IMR-90 (cell line): ENCODE data around the gene LRP3. TPM values are rescaled to one million over a fixed set of nuclear protein-coding genes. Genes with fewer than 3 reads are reported as not detected.
A peak's percentile ranks its signal among the peaks of the same experiment; 100 is the strongest.

Source experiments
- ATAC-seq: fragments of 200-7000 bp; cut with Tn5 transposase; 2 replicates; pipeline ENCODE4 v1.9.1; 2020; ENCODE audit warnings: low read depth, mild to moderate bottlenecking, moderate library complexity
- BruUV-seq: library from RNA; stranded (reverse); fragments of 400-500 nt; replicated peaks from 2 replicates; lab custom pipeline; 2021; lab: Mats Ljungman, UMichigan
- CTCF ChIA-PET: fragments of 300-600 bp; formaldehyde crosslinking; extraction: SDS; loops from one replicate; lab custom pipeline; 2021; ENCODE audit warnings: antibody characterized with exemption; lab: Yijun Ruan, JAX
- POLR2A ChIA-PET: fragments of 300-600 bp; sonication (Branson Sonifier 250); formaldehyde crosslinking; loops from one replicate; lab custom pipeline; 2022; ENCODE audit warnings: antibody characterized with exemption; ENCODE audit not compliant: unreplicated experiment; lab: Charles Lee
- DNase-seq: peaks from one replicate; pipeline ENCODE4 v3.0.0; 2013
- H2AFZ ChIP-seq: replicated peaks from 2 replicates; pipeline ENCODE3; 2013; ENCODE audit warnings: low read length, mild to moderate bottlenecking; ENCODE audit not compliant: poor library complexity
- H2AK5ac ChIP-seq: 2 replicates; pipeline ENCODE4 v1.6.1; 2013; ENCODE audit warnings: low read depth, low read length, inconsistent platforms
- H2AK9ac ChIP-seq: replicated peaks from 2 replicates; pipeline ENCODE3; 2013; ENCODE audit warnings: mild to moderate bottlenecking, low read depth, low read length, moderate library complexity; ENCODE audit not compliant: poor library complexity
- H2BK120ac ChIP-seq: 2 replicates; pipeline ENCODE4 v1.6.1; 2013; ENCODE audit warnings: low read depth, low read length, inconsistent platforms
- H2BK15ac ChIP-seq: 3 replicates; pipeline ENCODE4 v1.6.1; 2013; ENCODE audit warnings: low read depth, low read length, inconsistent platforms
- H2BK20ac ChIP-seq: 2 replicates; pipeline ENCODE4 v1.6.1; 2013; ENCODE audit warnings: low read depth, mild to moderate bottlenecking, inconsistent platforms, low read length, moderate library complexity
- H2BK5ac ChIP-seq: 2 replicates; pipeline ENCODE4 v1.6.1; 2013; ENCODE audit warnings: mild to moderate bottlenecking, low read depth, low read length, inconsistent platforms; ENCODE audit not compliant: poor library complexity, severe bottlenecking
- H3K14ac ChIP-seq: replicated peaks from 2 replicates; pipeline ENCODE4 v1.6.1; 2013; ENCODE audit warnings: low read depth, low read length, inconsistent platforms
- H3K18ac ChIP-seq: 2 replicates; pipeline ENCODE4 v1.6.1; 2013; ENCODE audit warnings: low read depth, low read length, control low read depth
- H3K23ac ChIP-seq: 2 replicates; pipeline ENCODE4 v1.6.1; 2013; ENCODE audit warnings: low read depth, low read length, inconsistent platforms
- H3K27ac ChIP-seq: 2 replicates; pipeline ENCODE4 v1.5.1; 2013; ENCODE audit warnings: mild to moderate bottlenecking, control low read depth, low read length; ENCODE audit not compliant: insufficient read depth
- H3K27me3 ChIP-seq: 2 replicates; pipeline ENCODE4 v1.6.1; 2013; ENCODE audit warnings: low read length; ENCODE audit not compliant: control insufficient read depth, insufficient read depth
- H3K36me3 ChIP-seq: 2 replicates; pipeline ENCODE4 v1.6.1; 2013; ENCODE audit warnings: low read length, mixed read lengths; ENCODE audit not compliant: control insufficient read depth, insufficient read depth
- H3K4ac ChIP-seq: 2 replicates; pipeline ENCODE4 v1.6.1; 2013; ENCODE audit warnings: low read depth, low read length, inconsistent platforms
- H3K4me1 ChIP-seq: 2 replicates; pipeline ENCODE4 v1.6.1; 2013; ENCODE audit warnings: low read length, mixed read lengths; ENCODE audit not compliant: control insufficient read depth, insufficient read depth
- H3K4me2 ChIP-seq: 2 replicates; pipeline ENCODE4 v1.6.1; 2013; ENCODE audit warnings: low read depth, mild to moderate bottlenecking, control low read depth, low read length, moderate library complexity
- H3K4me3 ChIP-seq: 2 replicates; pipeline ENCODE4 v1.5.1; 2013; ENCODE audit warnings: low read depth, mild to moderate bottlenecking, control low read depth, low read length, moderate library complexity; ENCODE audit not compliant: insufficient read depth
- H3K56ac ChIP-seq: 2 replicates; pipeline ENCODE4 v1.6.1; 2013; ENCODE audit warnings: low read length, inconsistent platforms; ENCODE audit not compliant: insufficient read depth; ENCODE audit errors: extremely low read depth
- H3K79me1 ChIP-seq, 2 experiments: 2 replicates each; pipeline ENCODE4 v1.6.1; 2013; ENCODE audit warnings: low read length in 2 of 2, inconsistent platforms in 1 of 2, low read depth in 1 of 2
- H3K9ac ChIP-seq: 2 replicates; pipeline ENCODE4 v1.6.1; 2013; ENCODE audit warnings: low read depth, low read length, control low read depth
- H3K9me1 ChIP-seq: 2 replicates; pipeline ENCODE4 v1.6.1; 2013; ENCODE audit warnings: low read length, inconsistent platforms; ENCODE audit not compliant: insufficient read depth
- H3K9me3 ChIP-seq: 2 replicates; pipeline ENCODE4 v1.6.1; 2013; ENCODE audit warnings: low read length; ENCODE audit not compliant: control insufficient read depth, insufficient read depth
- H4K20me1 ChIP-seq: 2 replicates; pipeline ENCODE4 v1.6.1; 2013; ENCODE audit warnings: low read length, inconsistent platforms; ENCODE audit not compliant: insufficient read depth
- H4K5ac ChIP-seq: 2 replicates; pipeline ENCODE4 v1.6.1; 2013; ENCODE audit warnings: mild to moderate bottlenecking, low read depth, low read length, control low read depth
- H4K8ac ChIP-seq, 2 experiments: 2 replicates each; pipeline ENCODE4 v1.6.1; 2013; ENCODE audit warnings: low read depth in 2 of 2, low read length in 2 of 2, control low read depth in 1 of 2, inconsistent platforms in 1 of 2
- H4K91ac ChIP-seq: 2 replicates; pipeline ENCODE4 v1.6.1; 2013; ENCODE audit warnings: low read depth, low read length, inconsistent platforms; ENCODE audit not compliant: insufficient read depth
- BHLHE40 ChIP-seq: fragments of 150-350 bp; IDR thresholded peaks from 2 replicates; pipeline ENCODE4 v1.6.1; 2016; ENCODE audit warnings: mild to moderate bottlenecking, low read depth, low read length
- CEBPB ChIP-seq: IDR thresholded peaks from 2 replicates; pipeline ENCODE4 v1.6.1; 2012; ENCODE audit warnings: low read depth, low read length, improper control_type of control experiment
- CHD1 ChIP-seq: IDR thresholded peaks from 2 replicates; pipeline ENCODE4 v1.6.1; 2012; ENCODE audit warnings: low read depth, low read length, improper control_type of control experiment
- FOS ChIP-seq: fragments of 150-350 bp; IDR thresholded peaks from 2 replicates; pipeline ENCODE4 v1.6.1; 2016; ENCODE audit warnings: low read depth, low read length
- MAFK ChIP-seq: IDR thresholded peaks from 2 replicates; pipeline ENCODE4 v1.6.1; 2012; ENCODE audit warnings: low read depth, low read length, improper control_type of control experiment
- MAZ ChIP-seq: IDR thresholded peaks from 2 replicates; pipeline ENCODE4 v1.6.1; 2012; ENCODE audit warnings: low read depth, mild to moderate bottlenecking, low read length, improper control_type of control experiment, moderate library complexity, borderline replicate concordance
- MXI1 ChIP-seq: IDR thresholded peaks from 2 replicates; pipeline ENCODE4 v1.6.1; 2012; ENCODE audit warnings: low read depth, mild to moderate bottlenecking, low read length, moderate library complexity, borderline replicate concordance
- POLR2A ChIP-seq: IDR thresholded peaks from 2 replicates; pipeline ENCODE4 v1.6.1; 2012; ENCODE audit warnings: mild to moderate bottlenecking, low read depth, low read length
- RFX5 ChIP-seq: IDR thresholded peaks from 2 replicates; pipeline ENCODE4 v1.8.0; 2012; ENCODE audit warnings: low read depth, mild to moderate bottlenecking, low read length, moderate library complexity
- SMC3 ChIP-seq: fragments of 150-350 bp; IDR thresholded peaks from 2 replicates; pipeline ENCODE4 v1.6.1; 2016; ENCODE audit warnings: low read depth, mild to moderate bottlenecking, antibody characterized with exemption, low read length, moderate library complexity
- WGBS, 2 experiments: methylation state at CpG; one replicate each; pipeline versions ENCODE4 v1.1.5 to v1.1.7; 2013; ENCODE audit warnings: missing lambda C conversion rate in 2 of 2; ENCODE audit not compliant: insufficient read length in 1 of 2; ENCODE audit errors: extremely low coverage in 2 of 2; 5-methylcytosine and 5-hydroxymethylcytosine counted together
- dilution Hi-C: fragments of 300-500 bp; cut with HindIII; formaldehyde crosslinking; loops from one replicate; pipeline ENCODE4 v1.14.3; 2018; ENCODE audit warnings: low sequenced_read_pairs; ENCODE audit not compliant: unreplicated experiment
- in situ Hi-C: fragments of 300-500 bp; cut with MboI; formaldehyde crosslinking; loops from 3 replicates; pipeline ENCODE4 v1.14.3; 2019; ENCODE audit warnings: low sequenced_read_pairs, inconsistent platforms, mixed read lengths
- intact Hi-C: fragments of 100-400 bp; cut with micrococcal nuclease; formaldehyde crosslinking; loops from 2 replicates; pipeline ENCODE4 v1.10.0; 2022
- polyA plus RNA-seq, 3 experiments: library from polyadenylated mRNA; depleted of rRNA; stranded (reverse); fragments of >200 nt; gene quantifications; 2 replicates each; pipeline ENCODE4 v1.2.3, GENCODE V29; 2012; ENCODE audit warnings: low replicate concordance in 1 of 3
- total RNA-seq: library from RNA; depleted of rRNA; stranded (reverse); fragments of >200 nt; gene quantifications from 2 replicates; pipeline ENCODE4 v1.2.3, GENCODE V29; 2012
- TF ChIP-seq, protein P1 (sequence below): fragments of 150-350 bp; IDR thresholded peaks from 2 replicates; pipeline ENCODE4 v1.6.1; 2016; ENCODE audit warnings: low read depth, mild to moderate bottlenecking, low read length, moderate library complexity, borderline replicate concordance
- TF ChIP-seq, protein P2 (sequence below): fragments of 150-350 bp; IDR thresholded peaks from 2 replicates; pipeline ENCODE4 v1.6.1; 2017; ENCODE audit warnings: mild to moderate bottlenecking, antibody characterized with exemption, low read length, low read depth
- TF ChIP-seq, protein P3 (sequence below): conservative IDR thresholded peaks from 2 replicates; pipeline ENCODE4 v1.5.1; 2012; ENCODE audit warnings: mild to moderate bottlenecking, low read depth, low read length, improper control_type of control experiment

LRP3 gene
- total and polyA plus RNA-seq, 2 of the 4 experiments (the other 2 are of a cell fraction): 8.4 to 20.2 TPM

- peak overlapping the region; percentile 79 to 97 for H4K8ac ChIP-seq
- DNase-seq (peak; percentile 99), ATAC-seq (peak; percentile 96)
- peak overlapping the region; percentile 56 for H3K56ac ChIP-seq
- H3K14ac ChIP-seq: peak overlapping the region; percentile 66
- H2AK5ac ChIP-seq: 0 out of 2 replicates have a peak overlapping the region, but pooled peaks have one; percentile 81
- CTCF ChIA-PET: interaction anchor here (0.5 to 1.9 kb wide), 8 partner anchors 10 to 1006 kb away, joined by 3 to 8 read pairs (median 3); no protein-coding TSS in a partner anchor
- no peaks in the 10 kb centered on the region for H3K36me3 ChIP-seq
- H3K4ac ChIP-seq: peak overlapping the region; percentile 88
- no peak overlapping the region for H3K23ac ChIP-seq
- intact Hi-C loops (loop anchor here (2.0 to 5.0 kb wide), 3 partner anchors 32 to 205 kb away; partner anchors contain the start of genes CEP89 and FAAP24), dilution Hi-C loops (no loop called here), in situ Hi-C loops (no loop called here)
- peaks cover 10% of the 10 kb centered on the region for H3K4me1 ChIP-seq
- 0% methylated on average over 29 of the region's 65 CpGs; no CpG with 5 or more reads in 1 of the 2 experiments for WGBS, 2 experiments
- POLR2A ChIA-PET: interaction anchor here (0.5 to 0.6 kb wide), 3 partner anchors 57 to 533 kb away, joined by 4 to 6 read pairs (median 5); no protein-coding TSS in a partner anchor
- H2BK20ac ChIP-seq: no peak overlapping the region
- H3K18ac ChIP-seq: no peak overlapping the region; the same call in 1 of the 2 replicates
- H3K79me1 ChIP-seq: peaks cover 11 to 23% of the 10 kb centered on the region in 2 experiments; a peak in 3 of 4 replicates
- H3K9me3 ChIP-seq: no peaks in the 10 kb centered on the region
- peak overlapping the region; percentile 99 for H2AFZ ChIP-seq
- no TSS peak for BruUV-seq
- no peak overlapping the region for H2BK15ac ChIP-seq
- H3K9me1 ChIP-seq: peaks cover 12% of the 10 kb centered on the region; the same call in 1 of the 2 replicates
- peak overlapping the region; percentile 69 for H3K27ac ChIP-seq
- peak overlapping the region; percentile 81; the same call in 1 of the 2 replicates for H4K91ac ChIP-seq
- peak overlapping the region; percentile 98 for H2AK9ac ChIP-seq
- H3K4me3 ChIP-seq: peak overlapping the region; percentile 60
- H2BK120ac ChIP-seq: peak overlapping the region; percentile 28; the same call in 1 of the 2 replicates
- H2BK5ac ChIP-seq: peak overlapping the region; percentile 85
- H4K20me1 ChIP-seq: peaks cover 6% of the 10 kb centered on the region
- peak; percentile 80 for TF ChIP-seq MXI1
- peak; percentile 96 for TF ChIP-seq FOS
- TF ChIP-seq, protein P1, sequence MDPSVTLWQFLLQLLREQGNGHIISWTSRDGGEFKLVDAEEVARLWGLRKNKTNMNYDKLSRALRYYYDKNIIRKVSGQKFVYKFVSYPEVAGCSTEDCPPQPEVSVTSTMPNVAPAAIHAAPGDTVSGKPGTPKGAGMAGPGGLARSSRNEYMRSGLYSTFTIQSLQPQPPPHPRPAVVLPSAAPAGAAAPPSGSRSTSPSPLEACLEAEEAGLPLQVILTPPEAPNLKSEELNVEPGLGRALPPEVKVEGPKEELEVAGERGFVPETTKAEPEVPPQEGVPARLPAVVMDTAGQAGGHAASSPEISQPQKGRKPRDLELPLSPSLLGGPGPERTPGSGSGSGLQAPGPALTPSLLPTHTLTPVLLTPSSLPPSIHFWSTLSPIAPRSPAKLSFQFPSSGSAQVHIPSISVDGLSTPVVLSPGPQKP: no peak
- peak; percentile 80 for TF ChIP-seq POLR2A
- no peak for TF ChIP-seq SMC3
- no peak for TF ChIP-seq RFX5
- no peak for TF ChIP-seq MAFK
- TF ChIP-seq MAZ: peak; percentile 92
- TF ChIP-seq, protein P2, sequence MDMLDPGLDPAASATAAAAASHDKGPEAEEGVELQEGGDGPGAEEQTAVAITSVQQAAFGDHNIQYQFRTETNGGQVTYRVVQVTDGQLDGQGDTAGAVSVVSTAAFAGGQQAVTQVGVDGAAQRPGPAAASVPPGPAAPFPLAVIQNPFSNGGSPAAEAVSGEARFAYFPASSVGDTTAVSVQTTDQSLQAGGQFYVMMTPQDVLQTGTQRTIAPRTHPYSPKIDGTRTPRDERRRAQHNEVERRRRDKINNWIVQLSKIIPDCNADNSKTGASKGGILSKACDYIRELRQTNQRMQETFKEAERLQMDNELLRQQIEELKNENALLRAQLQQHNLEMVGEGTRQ: peak; percentile 44; the same call in 1 of the 2 replicates
- TF ChIP-seq, protein P3, sequence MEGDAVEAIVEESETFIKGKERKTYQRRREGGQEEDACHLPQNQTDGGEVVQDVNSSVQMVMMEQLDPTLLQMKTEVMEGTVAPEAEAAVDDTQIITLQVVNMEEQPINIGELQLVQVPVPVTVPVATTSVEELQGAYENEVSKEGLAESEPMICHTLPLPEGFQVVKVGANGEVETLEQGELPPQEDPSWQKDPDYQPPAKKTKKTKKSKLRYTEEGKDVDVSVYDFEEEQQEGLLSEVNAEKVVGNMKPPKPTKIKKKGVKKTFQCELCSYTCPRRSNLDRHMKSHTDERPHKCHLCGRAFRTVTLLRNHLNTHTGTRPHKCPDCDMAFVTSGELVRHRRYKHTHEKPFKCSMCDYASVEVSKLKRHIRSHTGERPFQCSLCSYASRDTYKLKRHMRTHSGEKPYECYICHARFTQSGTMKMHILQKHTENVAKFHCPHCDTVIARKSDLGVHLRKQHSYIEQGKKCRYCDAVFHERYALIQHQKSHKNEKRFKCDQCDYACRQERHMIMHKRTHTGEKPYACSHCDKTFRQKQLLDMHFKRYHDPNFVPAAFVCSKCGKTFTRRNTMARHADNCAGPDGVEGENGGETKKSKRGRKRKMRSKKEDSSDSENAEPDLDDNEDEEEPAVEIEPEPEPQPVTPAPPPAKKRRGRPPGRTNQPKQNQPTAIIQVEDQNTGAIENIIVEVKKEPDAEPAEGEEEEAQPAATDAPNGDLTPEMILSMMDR: no peak; the same call in 1 of the 2 replicates
- 0 out of 2 replicates have a peak, but pooled peaks have one; percentile 37 for TF ChIP-seq BHLHE40
- TF ChIP-seq CEBPB: no peak
- peak; percentile 77; the same call in 1 of the 2 replicates for TF ChIP-seq CHD1
- H3K9ac ChIP-seq: peak overlapping the region; percentile 79
- peak overlapping the region; percentile 93 for H3K4me2 ChIP-seq
- peak overlapping the region; percentile 13; the same call in 1 of the 2 replicates for H4K5ac ChIP-seq
- H3K27me3 ChIP-seq: no peaks in the 10 kb centered on the region
Observed at GRCh38 chr19:33176670-33177416, 17.3 kb upstream of the LRP3 start.
